ENCODE data around the gene NBAS.
"Not testable (repeated sequence)": the region's sequence is repeated elsewhere in the genome, so short reads cannot be mapped to it uniquely, and the experiment has no call there.

Gene NBAS

GRCh38 chr2:15269043-15269442, 292.1 kb downstream of the NBAS start:
- H2AFZ ChIP-seq (ENCODE audit: low read depth, low read length) = no peak overlapping the region
- no peaks in the 10 kb centered on the region for H3K4me1 ChIP-seq (ENCODE audit: insufficient read depth, low read length)
- no peaks in the 10 kb centered on the region for H3K27me3 ChIP-seq (ENCODE audit: insufficient read depth, low read length)
- H3K36me3 ChIP-seq (ENCODE audit: insufficient read depth, low read length) = peaks cover 4% of the 10 kb centered on the region
- no peak overlapping the region for H3K4me3 ChIP-seq (ENCODE audit: low read length)
- no peaks in the 10 kb centered on the region for H3K9me3 ChIP-seq (ENCODE audit: low read length)

- no peaks in the 10 kb centered on the region for H3K27me3 ChIP-seq (ENCODE audit: insufficient read depth, low read length)
- no peak overlapping the region for H3K4me3 ChIP-seq (ENCODE audit: low read length)
- no peaks in the 10 kb centered on the region for H3K4me1 ChIP-seq (ENCODE audit: insufficient read depth, low read length)
- H2AFZ ChIP-seq (ENCODE audit: low read depth, low read length) = no peak overlapping the region
- peaks cover 4% of the 10 kb centered on the region for H3K36me3 ChIP-seq (ENCODE audit: insufficient read depth, low read length)
- no peaks in the 10 kb centered on the region for H3K9me3 ChIP-seq (ENCODE audit: low read length)
Observed at GRCh38 chr2:15265889-15266288, 295.2 kb downstream of the NBAS start.

GRCh38 chr2:15263976-15264685, 297.0 kb downstream of the NBAS start:
- no peak overlapping the region for H3K4me3 ChIP-seq (ENCODE audit: low read length)
- H3K27me3 ChIP-seq (ENCODE audit: insufficient read depth, low read length) = no peaks in the 10 kb centered on the region
- no peak overlapping the region for H2AFZ ChIP-seq (ENCODE audit: low read depth, low read length)
- peaks cover 5% of the 10 kb centered on the region for H3K4me1 ChIP-seq (ENCODE audit: insufficient read depth, low read length)
- peaks cover 4% of the 10 kb centered on the region for H3K36me3 ChIP-seq (ENCODE audit: insufficient read depth, low read length)
- no peaks in the 10 kb centered on the region for H3K9me3 ChIP-seq (ENCODE audit: low read length)

- Histone ChIP-seq H3K9me3 (ENCODE audit: low read length) (no peaks in the 10 kb centered on the region), H3K4me3 (ENCODE audit: low read length) (no peak overlapping the region), H2AFZ (ENCODE audit: low read depth, low read length) (no peak overlapping the region), H3K27me3 (ENCODE audit: insufficient read depth, low read length) (no peaks in the 10 kb centered on the region), H3K36me3 (ENCODE audit: insufficient read depth, low read length) (peaks cover 4% of the 10 kb centered on the region), H3K4me1 (ENCODE audit: insufficient read depth, low read length) (peaks cover 5% of the 10 kb centered on the region)
Observed at GRCh38 chr2:15262792-15263191, 298.3 kb downstream of the NBAS start.

- no peak overlapping the region for H2AFZ ChIP-seq (ENCODE audit: low read depth, low read length)
- H3K4me1 ChIP-seq (ENCODE audit: insufficient read depth, low read length) = peaks cover 5% of the 10 kb centered on the region
- H3K4me3 ChIP-seq (ENCODE audit: low read length) = no peak overlapping the region
- no peaks in the 10 kb centered on the region for H3K27me3 ChIP-seq (ENCODE audit: insufficient read depth, low read length)
- peaks cover 4% of the 10 kb centered on the region for H3K36me3 ChIP-seq (ENCODE audit: insufficient read depth, low read length)
- no peaks in the 10 kb centered on the region for H3K9me3 ChIP-seq (ENCODE audit: low read length)
Observed at GRCh38 chr2:15260835-15261234, 300.3 kb downstream of the NBAS start.

GRCh38 chr2:15260196-15260595, 300.9 kb downstream of the NBAS start:
- Histone ChIP-seq H3K36me3 (ENCODE audit: insufficient read depth, low read length) (peaks cover 4% of the 10 kb centered on the region), H3K4me3 (ENCODE audit: low read length) (no peak overlapping the region), H3K27me3 (ENCODE audit: insufficient read depth, low read length) (no peaks in the 10 kb centered on the region), H2AFZ (ENCODE audit: low read depth, low read length) (no peak overlapping the region), H3K4me1 (ENCODE audit: insufficient read depth, low read length) (peaks cover 5% of the 10 kb centered on the region), H3K9me3 (ENCODE audit: low read length) (no peaks in the 10 kb centered on the region)

GRCh38 chr2:15259356-15259756, 301.8 kb downstream of the NBAS start:
- H3K27me3 ChIP-seq (ENCODE audit: insufficient read depth, low read length) = no peaks in the 10 kb centered on the region
- no peak overlapping the region for H2AFZ ChIP-seq (ENCODE audit: low read depth, low read length)
- peaks cover 2% of the 10 kb centered on the region for H3K36me3 ChIP-seq (ENCODE audit: insufficient read depth, low read length)
- peaks cover 5% of the 10 kb centered on the region for H3K4me1 ChIP-seq (ENCODE audit: insufficient read depth, low read length)
- no peaks in the 10 kb centered on the region for H3K9me3 ChIP-seq (ENCODE audit: low read length)
- H3K4me3 ChIP-seq (ENCODE audit: low read length) = no peak overlapping the region

GRCh38 chr2:15258385-15258784, 302.7 kb downstream of the NBAS start:
- H3K36me3 ChIP-seq (ENCODE audit: insufficient read depth, low read length); H3K4me3 ChIP-seq (ENCODE audit: low read length); H3K27me3 ChIP-seq (ENCODE audit: insufficient read depth, low read length); H3K4me1 ChIP-seq (ENCODE audit: insufficient read depth, low read length); H2AFZ ChIP-seq (ENCODE audit: low read depth, low read length); H3K9me3 ChIP-seq (ENCODE audit: low read length): not testable (repeated sequence)

- Histone ChIP-seq H3K9me3 (ENCODE audit: low read length) (peaks cover 2% of the 10 kb centered on the region), H3K4me3 (ENCODE audit: low read length) (no peak overlapping the region), H2AFZ (ENCODE audit: low read depth, low read length) (no peak overlapping the region), H3K4me1 (ENCODE audit: insufficient read depth, low read length) (no peaks in the 10 kb centered on the region), H3K27me3 (ENCODE audit: insufficient read depth, low read length) (no peaks in the 10 kb centered on the region), H3K36me3 (ENCODE audit: insufficient read depth, low read length) (no peaks in the 10 kb centered on the region)
Observed at GRCh38 chr2:15253835-15254286, 307.3 kb downstream of the NBAS start.

GRCh38 chr2:15253247-15253646, 307.9 kb downstream of the NBAS start:
- no peak overlapping the region for H3K4me3 ChIP-seq (ENCODE audit: low read length)
- no peak overlapping the region for H2AFZ ChIP-seq (ENCODE audit: low read depth, low read length)
- H3K4me1 ChIP-seq (ENCODE audit: insufficient read depth, low read length) = no peaks in the 10 kb centered on the region
- peaks cover 2% of the 10 kb centered on the region for H3K9me3 ChIP-seq (ENCODE audit: low read length)
- H3K27me3 ChIP-seq (ENCODE audit: insufficient read depth, low read length) = no peaks in the 10 kb centered on the region
- H3K36me3 ChIP-seq (ENCODE audit: insufficient read depth, low read length) = no peaks in the 10 kb centered on the region

- Histone ChIP-seq H2AFZ (ENCODE audit: low read depth, low read length) (no peak overlapping the region), H3K4me1 (ENCODE audit: insufficient read depth, low read length) (no peaks in the 10 kb centered on the region), H3K4me3 (ENCODE audit: low read length) (no peak overlapping the region), H3K9me3 (ENCODE audit: low read length) (peaks cover 2% of the 10 kb centered on the region), H3K27me3 (ENCODE audit: insufficient read depth, low read length) (no peaks in the 10 kb centered on the region), H3K36me3 (ENCODE audit: insufficient read depth, low read length) (no peaks in the 10 kb centered on the region)
Observed at GRCh38 chr2:15251753-15252152, 309.4 kb downstream of the NBAS start.

- not testable (repeated sequence) for H3K9me3 ChIP-seq (ENCODE audit: low read length); H2AFZ ChIP-seq (ENCODE audit: low read depth, low read length); H3K4me3 ChIP-seq (ENCODE audit: low read length); H3K36me3 ChIP-seq (ENCODE audit: insufficient read depth, low read length); H3K27me3 ChIP-seq (ENCODE audit: insufficient read depth, low read length); H3K4me1 ChIP-seq (ENCODE audit: insufficient read depth, low read length)
Observed at GRCh38 chr2:15250946-15251345, 310.2 kb downstream of the NBAS start.

- H3K4me3 ChIP-seq (ENCODE audit: low read length) = no peak overlapping the region
- H3K9me3 ChIP-seq (ENCODE audit: low read length) = peaks cover 2% of the 10 kb centered on the region
- H2AFZ ChIP-seq (ENCODE audit: low read depth, low read length) = no peak overlapping the region
- no peaks in the 10 kb centered on the region for H3K27me3 ChIP-seq (ENCODE audit: insufficient read depth, low read length)
- no peaks in the 10 kb centered on the region for H3K4me1 ChIP-seq (ENCODE audit: insufficient read depth, low read length)
- no peaks in the 10 kb centered on the region for H3K36me3 ChIP-seq (ENCODE audit: insufficient read depth, low read length)
Observed at GRCh38 chr2:15246870-15247269, 314.3 kb downstream of the NBAS start.

GRCh38 chr2:15243762-15244161, 317.4 kb downstream of the NBAS start:
- H3K4me3 ChIP-seq (ENCODE audit: low read length) = no peak overlapping the region
- H3K4me1 ChIP-seq (ENCODE audit: insufficient read depth, low read length) = no peaks in the 10 kb centered on the region
- H2AFZ ChIP-seq (ENCODE audit: low read depth, low read length) = no peak overlapping the region
- no peaks in the 10 kb centered on the region for H3K36me3 ChIP-seq (ENCODE audit: insufficient read depth, low read length)
- no peaks in the 10 kb centered on the region for H3K27me3 ChIP-seq (ENCODE audit: insufficient read depth, low read length)
- H3K9me3 ChIP-seq (ENCODE audit: low read length) = no peaks in the 10 kb centered on the region
